Ishikawa (cell line): ENCODE results near the gene SLC35C1.

ENCODE experiments used
- EP300 ChIP-seq: IDR thresholded peaks from 2 replicates; pipeline ENCODE4 v1.6.1; 2012; ENCODE audit warnings: borderline replicate concordance
- NFIC ChIP-seq: IDR thresholded peaks from 2 replicates; pipeline ENCODE4 v1.6.1; 2012
- RAD21 ChIP-seq: IDR thresholded peaks from 2 replicates; pipeline ENCODE4 v1.6.1; 2012; ENCODE audit warnings: low read depth
- ZBTB7A ChIP-seq: IDR thresholded peaks from 2 replicates; pipeline ENCODE4 v1.6.1; 2012; ENCODE audit warnings: low read depth
- TF ChIP-seq, protein P1 (sequence below): IDR thresholded peaks from 2 replicates; pipeline ENCODE4 v1.6.1; 2012
- TF ChIP-seq, protein P2 (sequence below): IDR thresholded peaks from 2 replicates; pipeline ENCODE4 v1.6.1; 2012; ENCODE audit warnings: low read depth, mild to moderate bottlenecking

DNA sequence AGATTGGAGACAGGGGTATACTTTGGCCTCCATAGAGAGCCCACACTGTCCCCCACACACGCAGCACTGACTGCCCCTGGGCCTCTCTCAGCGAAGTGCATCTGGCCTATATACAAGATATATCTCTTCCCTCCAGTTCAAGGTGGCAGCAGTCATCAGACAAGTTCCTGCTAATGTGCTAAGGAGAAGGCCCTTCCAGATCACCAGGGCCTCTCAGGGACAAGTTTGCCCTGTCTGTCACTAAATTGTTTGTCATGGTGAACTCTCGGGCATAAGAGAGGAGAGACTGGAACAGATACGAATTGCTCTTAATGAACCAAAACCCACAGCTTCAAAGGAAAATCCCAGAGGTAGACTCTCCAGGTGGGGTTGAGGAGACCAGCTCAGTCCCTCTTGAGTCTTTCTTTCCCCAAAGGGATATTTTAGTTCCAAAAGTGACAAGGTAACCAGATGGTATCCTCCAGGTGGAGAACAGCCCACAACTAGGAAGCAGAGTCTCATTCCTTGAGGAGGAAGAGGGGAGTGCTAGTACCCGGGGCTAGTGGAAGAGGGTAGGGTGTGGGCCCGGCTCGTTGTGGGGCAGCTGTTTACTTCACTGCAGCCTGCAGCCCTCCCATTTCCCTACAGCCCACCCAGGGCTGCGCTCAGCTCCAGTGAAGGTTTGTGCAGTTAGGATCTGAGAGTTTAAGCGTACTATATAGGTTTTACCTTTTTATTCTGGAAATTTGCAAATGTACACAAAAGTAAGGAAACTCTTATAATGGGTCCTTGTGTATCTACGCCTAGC, 2.2 kb upstream of the SLC35C1 start:
- no peak for TF ChIP-seq RAD21
- TF ChIP-seq NFIC, result no peak
- TF ChIP-seq, protein P1, sequence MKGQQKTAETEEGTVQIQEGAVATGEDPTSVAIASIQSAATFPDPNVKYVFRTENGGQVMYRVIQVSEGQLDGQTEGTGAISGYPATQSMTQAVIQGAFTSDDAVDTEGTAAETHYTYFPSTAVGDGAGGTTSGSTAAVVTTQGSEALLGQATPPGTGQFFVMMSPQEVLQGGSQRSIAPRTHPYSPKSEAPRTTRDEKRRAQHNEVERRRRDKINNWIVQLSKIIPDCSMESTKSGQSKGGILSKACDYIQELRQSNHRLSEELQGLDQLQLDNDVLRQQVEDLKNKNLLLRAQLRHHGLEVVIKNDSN, result no peak
- TF ChIP-seq ZBTB7A, result no peak
- TF ChIP-seq, protein P2, sequence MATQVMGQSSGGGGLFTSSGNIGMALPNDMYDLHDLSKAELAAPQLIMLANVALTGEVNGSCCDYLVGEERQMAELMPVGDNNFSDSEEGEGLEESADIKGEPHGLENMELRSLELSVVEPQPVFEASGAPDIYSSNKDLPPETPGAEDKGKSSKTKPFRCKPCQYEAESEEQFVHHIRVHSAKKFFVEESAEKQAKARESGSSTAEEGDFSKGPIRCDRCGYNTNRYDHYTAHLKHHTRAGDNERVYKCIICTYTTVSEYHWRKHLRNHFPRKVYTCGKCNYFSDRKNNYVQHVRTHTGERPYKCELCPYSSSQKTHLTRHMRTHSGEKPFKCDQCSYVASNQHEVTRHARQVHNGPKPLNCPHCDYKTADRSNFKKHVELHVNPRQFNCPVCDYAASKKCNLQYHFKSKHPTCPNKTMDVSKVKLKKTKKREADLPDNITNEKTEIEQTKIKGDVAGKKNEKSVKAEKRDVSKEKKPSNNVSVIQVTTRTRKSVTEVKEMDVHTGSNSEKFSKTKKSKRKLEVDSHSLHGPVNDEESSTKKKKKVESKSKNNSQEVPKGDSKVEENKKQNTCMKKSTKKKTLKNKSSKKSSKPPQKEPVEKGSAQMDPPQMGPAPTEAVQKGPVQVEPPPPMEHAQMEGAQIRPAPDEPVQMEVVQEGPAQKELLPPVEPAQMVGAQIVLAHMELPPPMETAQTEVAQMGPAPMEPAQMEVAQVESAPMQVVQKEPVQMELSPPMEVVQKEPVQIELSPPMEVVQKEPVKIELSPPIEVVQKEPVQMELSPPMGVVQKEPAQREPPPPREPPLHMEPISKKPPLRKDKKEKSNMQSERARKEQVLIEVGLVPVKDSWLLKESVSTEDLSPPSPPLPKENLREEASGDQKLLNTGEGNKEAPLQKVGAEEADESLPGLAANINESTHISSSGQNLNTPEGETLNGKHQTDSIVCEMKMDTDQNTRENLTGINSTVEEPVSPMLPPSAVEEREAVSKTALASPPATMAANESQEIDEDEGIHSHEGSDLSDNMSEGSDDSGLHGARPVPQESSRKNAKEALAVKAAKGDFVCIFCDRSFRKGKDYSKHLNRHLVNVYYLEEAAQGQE, result no peak
- no peak for TF ChIP-seq EP300
